Skeletal muscle tissue (tissue), 5 donors: ENCODE data around the gene SCAND1. TPM values are rescaled to one million over a fixed set of nuclear protein-coding genes. Genes with fewer than 3 reads are reported as not detected.
A peak's percentile ranks its signal among the peaks of the same experiment; 100 is the strongest.

Experiments
- H3K27ac ChIP-seq: one replicate; pipeline ENCODE4 v1.7.0; 2013; ENCODE audit warnings: mild to moderate bottlenecking, low read depth, low read length, inconsistent platforms
- H3K27me3 ChIP-seq, 3 donors: one replicate each; pipeline ENCODE4 v1.7.0; 2013; ENCODE audit warnings: low read length in 3 of 3; ENCODE audit not compliant: control insufficient read depth in 3 of 3, insufficient read depth in 3 of 3
- H3K36me3 ChIP-seq, 3 donors: one replicate each; pipeline ENCODE4 v1.7.0; 2013; ENCODE audit warnings: low read length in 3 of 3; ENCODE audit not compliant: control insufficient read depth in 3 of 3, insufficient read depth in 3 of 3
- H3K4me1 ChIP-seq, 3 donors: one replicate each; pipeline ENCODE4 v1.7.0; 2013; ENCODE audit warnings: low read length in 3 of 3, mild to moderate bottlenecking in 3 of 3; ENCODE audit not compliant: control insufficient read depth in 3 of 3, insufficient read depth in 3 of 3
- H3K4me3 ChIP-seq, 3 donors: one replicate each; pipeline ENCODE4 v1.7.0; 2013; ENCODE audit warnings: low read length in 3 of 3
- H3K9ac ChIP-seq, 3 donors: one replicate each; pipeline ENCODE4 v1.7.0; 2013; ENCODE audit warnings: low read length in 3 of 3, mild to moderate bottlenecking in 3 of 3, moderate library complexity in 2 of 3, low read depth in 1 of 3
- H3K9me3 ChIP-seq, 3 donors: one replicate each; pipeline ENCODE4 v1.7.0; 2013; ENCODE audit warnings: low read length in 3 of 3; ENCODE audit not compliant: control insufficient read depth in 3 of 3
- small RNA-seq: library from RNA; depleted of rRNA; stranded (forward); fragments of <200 nt; gene quantifications from one replicate; pipeline ENCODE3, GENCODE V24; 2014
- total RNA-seq: library from RNA; depleted of rRNA; stranded (reverse); fragments of >200 nt; gene quantifications from one replicate; pipeline ENCODE4 v1.2.3, GENCODE V29; 2014
- donor health status: Osteomylitis.

SCAND1 gene
- total RNA-seq, 1 donor from 2014 or later, result 28.7 TPM

DNA sequence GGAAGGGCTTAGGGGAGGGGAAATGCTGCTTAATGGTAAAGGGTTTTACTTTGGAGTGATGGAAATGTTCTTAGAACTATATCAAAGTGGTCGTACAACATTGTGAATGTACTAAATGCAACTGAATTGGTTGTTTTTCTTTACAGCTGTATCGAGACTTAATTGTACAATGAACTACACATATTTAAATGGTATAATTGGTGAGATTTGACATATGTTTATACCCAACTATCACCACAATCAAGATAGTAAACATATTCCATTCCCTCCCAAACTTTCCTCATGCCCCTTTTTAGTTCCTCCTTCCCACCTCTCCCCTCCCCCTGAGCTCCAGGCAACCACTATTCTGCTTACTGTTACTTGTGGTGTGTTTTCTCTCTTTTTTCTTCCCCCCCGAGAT lies 44.0 kb downstream of the SCAND1 start:
- Histone ChIP-seq H3K27ac (no peak overlapping the region), H3K4me3 (no peak overlapping the region), H3K9ac (no peak overlapping the region), H3K9me3 (no peaks in the 10 kb centered on the region), H3K4me1 (peaks cover 8 to 18% (median 11%) of the 10 kb centered on the region in 3 donors), H3K36me3 (peaks cover 10 to 19% (median 10%) of the 10 kb centered on the region in 3 donors), H3K27me3 (no peaks in the 10 kb centered on the region)

GRCh38 chr20:35909796-35910195 lies 44.5 kb downstream of the SCAND1 start:
- Histone ChIP-seq H3K27me3 (no peaks in the 10 kb centered on the region), H3K9me3 (no peaks in the 10 kb centered on the region), H3K4me3 (no peak overlapping the region), H3K9ac (no peak overlapping the region), H3K4me1 (peaks cover 8 to 18% (median 11%) of the 10 kb centered on the region in 3 donors), H3K27ac (no peak overlapping the region), H3K36me3 (peaks cover 8 to 20% (median 10%) of the 10 kb centered on the region in 3 donors)

- peaks cover 8 to 18% (median 10%) of the 10 kb centered on the region in 3 donors for H3K36me3 ChIP-seq
- peaks cover 8 to 18% (median 11%) of the 10 kb centered on the region in 3 donors for H3K4me1 ChIP-seq
- no peak overlapping the region for H3K9ac ChIP-seq
- H3K27ac ChIP-seq, result no peak overlapping the region
- H3K9me3 ChIP-seq, result no peaks in the 10 kb centered on the region
- H3K27me3 ChIP-seq, result no peaks in the 10 kb centered on the region
- no peak overlapping the region for H3K4me3 ChIP-seq
Measured at GRCh38 chr20:35909176-35909575, 45.1 kb downstream of the SCAND1 start.

- H3K9ac ChIP-seq, result no peak overlapping the region
- no peak overlapping the region for H3K27ac ChIP-seq
- H3K9me3 ChIP-seq, result no peaks in the 10 kb centered on the region
- H3K27me3 ChIP-seq, result no peaks in the 10 kb centered on the region
- H3K4me3 ChIP-seq, result no peak overlapping the region
- H3K4me1 ChIP-seq, result peaks cover 8 to 18% (median 11%) of the 10 kb centered on the region in 3 donors
- H3K36me3 ChIP-seq, result peaks cover 0 to 8% (median 0%) of the 10 kb centered on the region in 3 donors
Measured at GRCh38 chr20:35908007-35908406, 46.3 kb downstream of the SCAND1 start.

- Histone ChIP-seq H3K9ac (peak overlapping the region in 1 of 3 donors; percentile 14), H3K4me1 (peaks cover 8 to 22% (median 11%) of the 10 kb centered on the region in 3 donors), H3K36me3 (peaks cover 0 to 8% (median 0%) of the 10 kb centered on the region in 3 donors), H3K27ac (peak overlapping the region; percentile 32), H3K27me3 (no peaks in the 10 kb centered on the region), H3K9me3 (no peaks in the 10 kb centered on the region), H3K4me3 (no peak overlapping the region)
Measured at GRCh38 chr20:35907017-35907701, 47.1 kb downstream of the SCAND1 start.

DNA sequence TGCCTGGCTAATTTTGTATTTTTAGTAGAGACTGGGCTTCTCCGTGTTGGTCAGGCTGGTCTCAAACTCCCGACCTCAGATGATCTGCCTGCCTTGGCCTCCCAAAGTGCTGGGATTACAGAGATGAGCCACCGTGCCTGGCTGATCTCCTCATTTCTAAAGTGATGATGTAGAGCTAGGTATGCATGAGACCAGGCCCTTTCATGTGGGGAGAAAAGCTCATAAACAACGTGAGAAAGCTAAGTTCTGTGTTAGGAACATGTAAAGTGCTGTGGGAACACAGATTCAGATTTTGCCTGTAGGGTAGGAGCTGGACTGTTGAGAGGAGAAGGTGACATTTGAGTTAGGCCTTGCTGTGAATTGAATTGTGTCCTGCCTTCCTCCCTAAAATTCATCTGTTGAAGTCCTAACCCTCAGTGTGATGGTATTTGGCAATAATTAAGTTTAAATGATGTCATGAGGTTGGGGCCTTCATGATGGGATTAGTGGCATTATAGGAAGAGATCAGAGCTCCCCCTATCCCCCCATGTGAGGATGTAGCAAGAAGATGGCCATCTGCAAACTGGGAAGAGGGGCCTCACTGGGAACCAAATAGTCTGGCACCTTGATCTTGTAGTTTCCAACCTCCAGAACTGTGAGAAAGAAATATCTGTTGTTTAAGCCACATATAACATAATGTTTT lies 49.2 kb downstream of the SCAND1 start:
- no peak overlapping the region for H3K9ac ChIP-seq
- no peaks in the 10 kb centered on the region for H3K9me3 ChIP-seq
- no peak overlapping the region for H3K27ac ChIP-seq
- peaks cover 0 to 10% (median 0%) of the 10 kb centered on the region in 3 donors for H3K36me3 ChIP-seq
- no peaks in the 10 kb centered on the region for H3K27me3 ChIP-seq
- H3K4me3 ChIP-seq, result no peak overlapping the region
- peaks cover 8 to 28% (median 11%) of the 10 kb centered on the region in 3 donors for H3K4me1 ChIP-seq

DNA sequence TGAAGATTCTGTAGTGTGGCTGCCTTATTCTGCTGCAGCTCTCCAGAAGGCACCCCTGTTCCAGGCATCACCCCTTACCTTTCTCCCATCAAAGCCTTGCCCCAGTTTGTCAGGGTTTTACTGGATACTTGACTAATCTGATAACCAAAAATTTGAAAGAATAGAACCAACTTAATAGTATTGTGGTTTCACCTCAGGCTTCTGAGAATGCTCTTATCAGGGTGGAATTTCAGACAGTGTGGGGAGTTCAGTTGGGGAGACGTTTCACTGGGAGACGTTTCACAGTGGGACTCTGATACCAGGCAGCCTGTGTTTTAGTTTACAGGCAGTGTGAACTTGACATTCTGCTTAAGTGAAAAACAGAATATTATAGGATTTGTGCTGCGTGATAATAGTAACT lies 50.5 kb downstream of the SCAND1 start:
- Histone ChIP-seq H3K4me1 (peaks cover 8 to 32% (median 11%) of the 10 kb centered on the region in 3 donors), H3K36me3 (peaks cover 4 to 17% (median 6%) of the 10 kb centered on the region in 3 donors), H3K9me3 (no peaks in the 10 kb centered on the region), H3K9ac (no peak overlapping the region), H3K27ac (no peak overlapping the region), H3K4me3 (no peak overlapping the region), H3K27me3 (no peaks in the 10 kb centered on the region)

Small RNA genes lying within 50 kb of the gene (small RNA-seq; reads per million reads assigned to genes)
- not detected for gene RNU6-937P

Other genes starting within 250 kb of the SCAND1 start
- 407 TPM for gene RBM39, start 212.2 kb downstream of the SCAND1 start, total RNA-seq
- gene PHF20, start 182.5 kb downstream of the SCAND1 start, total RNA-seq, result 26.6 TPM
- 5.2 TPM for gene CNBD2, start 14.1 kb upstream of the SCAND1 start, total RNA-seq
- 10.4 TPM for gene EPB41L1, start 200.2 kb upstream of the SCAND1 start, total RNA-seq